Measurements from ENCODE around the gene LPCAT3.

- TF ChIP-seq CTCF (conservative IDR thresholded peaks at IDR 0.05) = no peak
- no peak for TF ChIP-seq EZH2 (IDR thresholded peaks at IDR 0.05; ENCODE audit: low read depth)
Observed at GRCh38 chr12:6979021-6979420, 39.3 kb downstream of the LPCAT3 start.
